Measurements from ENCODE around the gene LIM2. TPM values are rescaled to one million over a fixed set of nuclear protein-coding genes. Genes with fewer than 3 reads are reported as not detected.
"Not testable (repeated sequence)": the region's sequence is repeated elsewhere in the genome, so short reads cannot be mapped to it uniquely, and the experiment has no call there.

The LIM2 gene
- polyA plus RNA-seq, 3 donors from 2014 or later: 19.2 to 40.0 (median 37.9) TPM

- no peak for DNase-seq
- H3K4me1 Mint-ChIP-seq: peaks cover 26 to 32% of the 10 kb centered on the region in 2 donors
- H3K4me3 Mint-ChIP-seq: no peak overlapping the region
- no peaks in the 10 kb centered on the region for H3K9me3 Mint-ChIP-seq
- H3K27ac Mint-ChIP-seq: no peak overlapping the region
- H3K36me3 Mint-ChIP-seq: peaks cover 8 to 19% (median 12%) of the 10 kb centered on the region in 3 donors
- peaks cover 3 to 4% (median 3%) of the 10 kb centered on the region in 3 donors for H3K27me3 Mint-ChIP-seq (ENCODE audit: low read depth in 3 of 3)
Measured at GRCh38 chr19:51415187-51415586, 27.4 kb upstream of the LIM2 start.

GRCh38 chr19:51410950-51411748 is 23.4 kb upstream of the LIM2 start:
- H3K4me1 Mint-ChIP-seq: peaks cover 21 to 24% of the 10 kb centered on the region in 2 donors
- no peaks in the 10 kb centered on the region for H3K9me3 Mint-ChIP-seq
- H3K36me3 Mint-ChIP-seq: peaks cover 13 to 28% (median 18%) of the 10 kb centered on the region in 3 donors
- H3K27ac Mint-ChIP-seq: no peak overlapping the region
- no peak overlapping the region for H3K4me3 Mint-ChIP-seq
- H3K27me3 Mint-ChIP-seq (ENCODE audit: low read depth in 3 of 3): peaks cover 0 to 4% (median 0%) of the 10 kb centered on the region in 3 donors
- no peak for DNase-seq

GRCh38 chr19:51407511-51408131 is 19.8 kb upstream of the LIM2 start:
- H3K27me3 Mint-ChIP-seq (ENCODE audit: low read depth in 3 of 3): peaks cover 0 to 4% (median 0%) of the 10 kb centered on the region in 3 donors
- H3K27ac Mint-ChIP-seq: peak overlapping the region in 3 of 6 donors; percentile 38 to 77 (median 61)
- peak; percentile 36 to 51 (median 38) for DNase-seq
- H3K9me3 Mint-ChIP-seq: peaks cover 0 to 4% (median 1%) of the 10 kb centered on the region in 6 donors
- H3K36me3 Mint-ChIP-seq: peaks cover 20 to 36% (median 34%) of the 10 kb centered on the region in 3 donors
- peaks cover 21 to 23% of the 10 kb centered on the region in 2 donors for H3K4me1 Mint-ChIP-seq
- peak overlapping the region in 1 of 5 donors; percentile 44 for H3K4me3 Mint-ChIP-seq

GRCh38 chr19:51402117-51402516 is 14.3 kb upstream of the LIM2 start:
- peaks cover 33 to 45% of the 10 kb centered on the region in 2 donors for H3K4me1 Mint-ChIP-seq
- no peak for DNase-seq
- H3K4me3 Mint-ChIP-seq: no peak overlapping the region
- H3K27me3 Mint-ChIP-seq (ENCODE audit: low read depth in 3 of 3): peaks cover 0 to 1% (median 0%) of the 10 kb centered on the region in 3 donors
- peaks cover 25 to 40% (median 39%) of the 10 kb centered on the region in 3 donors for H3K36me3 Mint-ChIP-seq
- peaks cover 0 to 11% (median 5%) of the 10 kb centered on the region in 6 donors for H3K9me3 Mint-ChIP-seq
- H3K27ac Mint-ChIP-seq: peak overlapping the region in 1 of 6 donors; percentile 51

- H3K4me3 Mint-ChIP-seq; H3K27me3 Mint-ChIP-seq (ENCODE audit: low read depth in 3 of 3); DNase-seq: not testable (repeated sequence)
- Mint-ChIP-seq H3K36me3 (peaks cover 25 to 31% (median 30%) of the 10 kb centered on the region in 3 donors), H3K4me1 (peaks cover 47 to 66% of the 10 kb centered on the region in 2 donors), H3K9me3 (peaks cover 0 to 11% (median 5%) of the 10 kb centered on the region in 6 donors), H3K27ac (peak overlapping the region in 1 of 6 donors; percentile 34)
Measured at GRCh38 chr19:51399936-51400335, 12.2 kb upstream of the LIM2 start.

- Mint-ChIP-seq H3K36me3 (peaks cover 20 to 28% (median 25%) of the 10 kb centered on the region in 3 donors), H3K4me3 (no peak overlapping the region), H3K27ac (peak overlapping the region in 1 of 6 donors; percentile 12), H3K27me3 (ENCODE audit: low read depth in 3 of 3) (peaks cover 0 to 7% (median 5%) of the 10 kb centered on the region in 3 donors), H3K9me3 (peaks cover 0 to 11% (median 5%) of the 10 kb centered on the region in 6 donors), H3K4me1 (peaks cover 54 to 73% of the 10 kb centered on the region in 2 donors)
- no peak for DNase-seq
Measured at GRCh38 chr19:51399231-51399630, 11.5 kb upstream of the LIM2 start.

- Mint-ChIP-seq H3K27ac (peak overlapping the region; percentile 25 to 96 (median 62)), H3K36me3 (peaks cover 13 to 21% (median 21%) of the 10 kb centered on the region in 3 donors), H3K27me3 (ENCODE audit: low read depth in 3 of 3) (peaks cover 4 to 8% (median 7%) of the 10 kb centered on the region in 3 donors), H3K4me3 (peak overlapping the region in 3 of 5 donors; percentile 3 to 23 (median 10)), H3K9me3 (peaks cover 0 to 11% (median 5%) of the 10 kb centered on the region in 6 donors), H3K4me1 (peaks cover 60 to 80% of the 10 kb centered on the region in 2 donors)
- DNase-seq: peak in 2 of 3 donors; percentile 36 to 46
Measured at GRCh38 chr19:51398096-51398704, 10.4 kb upstream of the LIM2 start.

- H3K4me3 Mint-ChIP-seq; H3K27me3 Mint-ChIP-seq (ENCODE audit: low read depth in 3 of 3); DNase-seq; H3K9me3 Mint-ChIP-seq: not testable (repeated sequence)
- Mint-ChIP-seq H3K36me3 (peaks cover 9 to 13% (median 13%) of the 10 kb centered on the region in 3 donors), H3K4me1 (peaks cover 67 to 87% of the 10 kb centered on the region in 2 donors), H3K27ac (peak overlapping the region; percentile 54 to 96 (median 73))
Measured at GRCh38 chr19:51397453-51397852, 9.7 kb upstream of the LIM2 start.

- no peak for DNase-seq
- Mint-ChIP-seq H3K36me3 (peaks cover 0 to 7% (median 3%) of the 10 kb centered on the region in 3 donors), H3K4me1 (peaks cover 71 to 85% of the 10 kb centered on the region in 2 donors), H3K9me3 (no peaks in the 10 kb centered on the region), H3K4me3 (peak overlapping the region in 3 of 5 donors; percentile 18 to 49 (median 49)), H3K27ac (peak overlapping the region; percentile 90 to 97 (median 93)), H3K27me3 (ENCODE audit: low read depth in 3 of 3) (peaks cover 4 to 8% (median 7%) of the 10 kb centered on the region in 3 donors)
Measured at GRCh38 chr19:51396175-51396574, 8.4 kb upstream of the LIM2 start.

GRCh38 chr19:51394050-51394836 is 6.5 kb upstream of the LIM2 start:
- Mint-ChIP-seq H3K4me1 (peaks cover 83 to 90% of the 10 kb centered on the region in 2 donors), H3K9me3 (no peaks in the 10 kb centered on the region), H3K4me3 (peak overlapping the region; percentile 79 to 96 (median 88)), H3K27me3 (ENCODE audit: low read depth in 3 of 3) (peaks cover 4 to 7% (median 7%) of the 10 kb centered on the region in 3 donors), H3K36me3 (peaks cover 0 to 11% (median 7%) of the 10 kb centered on the region in 3 donors), H3K27ac (peak overlapping the region; percentile 90 to 97 (median 93))
- DNase-seq: peak; percentile 91 to 93 (median 93)

- Mint-ChIP-seq H3K9me3 (no peaks in the 10 kb centered on the region), H3K36me3 (peaks cover 0 to 11% (median 7%) of the 10 kb centered on the region in 3 donors), H3K27ac (peak overlapping the region; percentile 55 to 86 (median 72)), H3K27me3 (ENCODE audit: low read depth in 3 of 3) (peaks cover 6 to 15% (median 7%) of the 10 kb centered on the region in 3 donors), H3K4me3 (peak overlapping the region; percentile 31 to 71 (median 48)), H3K4me1 (peaks cover 82 to 90% of the 10 kb centered on the region in 2 donors)
- DNase-seq: no peak
Measured at GRCh38 chr19:51392701-51393100, 4.9 kb upstream of the LIM2 start.

- peaks cover 0 to 11% (median 7%) of the 10 kb centered on the region in 3 donors for H3K36me3 Mint-ChIP-seq
- peak overlapping the region; percentile 86 to 98 (median 96) for H3K27ac Mint-ChIP-seq
- peaks cover 78 to 83% of the 10 kb centered on the region in 2 donors for H3K4me1 Mint-ChIP-seq
- peaks cover 6 to 15% (median 7%) of the 10 kb centered on the region in 3 donors for H3K27me3 Mint-ChIP-seq (ENCODE audit: low read depth in 3 of 3)
- DNase-seq: no peak
- no peaks in the 10 kb centered on the region for H3K9me3 Mint-ChIP-seq
- peak overlapping the region; percentile 87 to 96 (median 92) for H3K4me3 Mint-ChIP-seq
Measured at GRCh38 chr19:51391073-51391611, 3.4 kb upstream of the LIM2 start.

All from immature natural killer cell (primary cell).